CD4-positive, alpha-beta T cell treated with Interleukin-4 for 4 hours (primary cell): ENCODE data around the gene BCL2L12.
A peak's percentile ranks its signal among the peaks of the same experiment; 100 is the strongest.

Experiments
- DNase-seq: peaks from one replicate; pipeline ENCODE4 v3.0.0-alpha.2; 2020

Gene BCL2L12

DNA sequence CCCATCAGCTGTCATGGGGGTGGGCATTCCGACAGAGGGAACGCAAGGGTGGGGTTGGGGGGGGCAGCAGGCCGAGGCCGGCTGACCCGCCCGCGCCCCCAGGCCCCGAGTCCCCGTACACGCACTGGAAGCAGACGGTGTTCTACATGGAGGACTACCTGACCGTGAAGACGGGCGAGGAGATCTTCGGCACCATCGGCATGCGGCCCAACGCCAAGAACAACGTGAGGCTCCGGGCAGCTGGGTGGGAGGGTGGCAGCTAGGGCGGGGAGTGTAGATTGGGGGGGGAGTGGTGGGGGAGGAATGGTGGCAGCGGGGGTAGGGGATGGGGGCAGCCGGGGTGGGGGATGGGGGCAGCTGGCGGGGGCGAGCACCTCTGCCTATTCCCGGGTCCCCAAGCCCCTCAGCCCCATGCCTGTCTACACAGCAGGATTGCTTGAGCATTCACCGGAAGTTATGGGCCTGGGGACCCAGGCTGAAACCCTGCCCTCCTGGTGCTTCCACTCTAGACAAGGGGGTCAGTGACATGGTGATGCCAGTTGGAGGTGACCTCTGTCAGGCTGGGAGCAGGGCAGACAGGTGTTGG lies 20.9 kb downstream of the BCL2L12 start:
- no peak for DNase-seq

DNA sequence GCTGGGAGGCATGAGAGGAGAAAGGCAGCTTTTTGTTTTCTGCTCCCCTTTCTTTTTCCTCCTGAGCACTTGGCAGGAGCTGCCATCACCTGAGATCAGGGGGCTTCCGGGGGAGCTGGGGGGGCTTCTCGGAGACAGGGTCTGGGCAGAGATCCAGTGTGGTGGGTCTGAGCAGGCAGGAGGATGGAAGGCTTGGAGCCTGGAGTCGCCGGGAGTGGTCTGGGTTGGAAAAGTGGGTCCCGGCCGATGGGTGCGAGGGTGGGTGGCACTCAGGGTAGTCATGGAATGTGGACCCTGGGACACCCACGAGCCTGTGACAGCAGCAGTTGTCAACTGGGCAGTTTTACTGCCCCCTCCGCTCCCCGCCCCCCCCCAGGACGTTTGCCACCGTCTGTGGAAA lies 21.4 kb downstream of the BCL2L12 start:
- DNase-seq: no peak

GRCh38 chr19:49687566-49688316 lies 22.0 kb downstream of the BCL2L12 start:
- DNase-seq: no peak

GRCh38 chr19:49688531-49689132 lies 22.9 kb downstream of the BCL2L12 start:
- DNase-seq: no peak

DNA sequence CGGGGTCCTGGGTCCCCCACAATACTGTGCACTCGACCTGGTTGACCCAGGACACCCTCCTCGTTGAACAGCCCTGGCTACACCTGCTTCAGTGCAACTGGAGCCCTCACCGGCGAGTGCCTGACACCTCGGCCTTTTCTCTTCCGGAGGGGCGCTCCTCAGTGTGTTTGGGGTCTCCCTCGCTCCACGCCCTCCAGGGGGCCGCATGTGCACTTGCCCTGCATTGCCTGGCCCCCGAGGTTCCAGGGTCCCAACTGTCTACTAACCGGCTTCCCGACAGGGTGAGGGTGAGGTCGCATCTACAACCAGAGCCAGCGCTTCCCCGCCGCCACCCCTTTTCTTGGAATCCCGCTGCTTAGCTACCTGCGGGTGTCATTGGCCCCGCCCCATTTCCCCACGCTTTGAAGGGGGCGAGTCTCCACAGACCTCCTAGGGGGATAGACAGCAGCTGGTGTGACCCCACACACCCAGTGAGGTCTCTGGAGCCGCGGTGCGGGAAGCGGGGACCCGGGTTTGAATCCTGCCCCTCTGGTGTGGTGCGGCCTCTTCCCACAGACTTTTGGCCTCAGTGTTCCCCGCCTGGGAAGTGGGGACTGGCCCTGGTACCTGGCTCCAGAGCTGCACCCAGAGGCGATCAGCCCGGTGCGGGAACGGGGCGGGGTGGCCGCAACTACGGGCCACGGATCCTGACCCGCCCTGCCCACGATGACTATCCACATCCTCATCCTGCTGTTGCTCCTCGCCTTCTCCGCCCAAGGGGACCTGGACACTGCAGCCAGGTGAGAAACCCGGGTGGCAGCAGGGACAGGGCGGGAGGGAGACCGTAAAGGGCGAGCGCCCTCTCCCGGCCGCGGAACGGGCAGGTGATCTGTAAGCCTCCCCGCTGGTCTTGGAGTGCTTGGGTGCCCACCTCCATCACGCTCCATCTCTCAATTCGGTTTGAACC lies 23.7 kb downstream of the BCL2L12 start, which contains the start of gene ADM5:
Gene ADM5, plus strand, starts transcription at position 462 of the 946 bp plus-strand sequence. Its CDS starts 244 bp downstream, at position 706.
- peak; percentile 7 for DNase-seq

GRCh38 chr19:49690079-49690655 lies 24.4 kb downstream of the BCL2L12 start:
- DNase-seq: no peak

- DNase-seq: peak; percentile 37
These were observed 25.0 kb downstream of the BCL2L12 start, which contains the start of gene CPT1C for GRCh38 chr19:49690656-49691242. Gene CPT1C, plus strand, starts transcription at chr19:49691116. Its CDS starts 1,137 bp downstream, at chr19:49692253.

GRCh38 chr19:49691243-49692146 lies 25.8 kb downstream of the BCL2L12 start:
- no peak for DNase-seq

DNA sequence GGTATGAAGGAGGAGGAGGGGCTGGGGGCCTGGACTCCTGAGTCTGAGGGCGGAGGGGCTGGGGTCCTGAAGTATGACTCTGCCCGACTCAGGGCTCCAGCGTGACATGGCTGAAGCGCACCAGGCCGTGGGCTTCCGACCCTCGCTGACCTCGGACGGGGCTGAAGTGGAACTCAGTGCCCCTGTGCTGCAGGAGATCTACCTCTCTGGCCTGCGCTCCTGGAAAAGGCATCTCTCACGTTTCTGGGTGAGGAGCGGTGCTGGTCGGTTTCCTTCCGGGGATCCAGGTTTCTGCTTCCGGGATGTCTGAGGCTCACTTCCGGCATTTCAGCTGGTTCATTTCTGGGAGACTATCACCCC lies 26.4 kb downstream of the BCL2L12 start:
- DNase-seq: no peak

DNA sequence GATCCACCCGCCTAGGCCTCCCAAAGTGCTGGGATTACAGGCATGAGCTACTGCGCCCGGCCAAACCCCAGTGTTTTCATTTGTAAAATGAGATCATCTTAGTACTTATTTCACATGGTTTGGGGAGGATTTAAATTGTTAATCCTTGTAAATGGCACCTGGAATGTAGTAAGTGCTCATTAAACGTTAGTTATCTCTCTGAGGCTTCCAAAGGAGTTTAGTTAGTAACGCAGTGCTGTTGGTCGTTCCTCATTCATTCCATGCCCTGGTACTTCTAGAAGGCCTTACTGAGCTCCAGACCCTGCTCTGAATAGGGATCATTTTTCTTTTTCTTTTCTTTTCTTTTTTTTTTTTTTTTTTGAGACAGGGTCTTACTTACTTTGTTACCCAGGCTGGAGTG lies 30.4 kb downstream of the BCL2L12 start:
- DNase-seq: no peak

DNA sequence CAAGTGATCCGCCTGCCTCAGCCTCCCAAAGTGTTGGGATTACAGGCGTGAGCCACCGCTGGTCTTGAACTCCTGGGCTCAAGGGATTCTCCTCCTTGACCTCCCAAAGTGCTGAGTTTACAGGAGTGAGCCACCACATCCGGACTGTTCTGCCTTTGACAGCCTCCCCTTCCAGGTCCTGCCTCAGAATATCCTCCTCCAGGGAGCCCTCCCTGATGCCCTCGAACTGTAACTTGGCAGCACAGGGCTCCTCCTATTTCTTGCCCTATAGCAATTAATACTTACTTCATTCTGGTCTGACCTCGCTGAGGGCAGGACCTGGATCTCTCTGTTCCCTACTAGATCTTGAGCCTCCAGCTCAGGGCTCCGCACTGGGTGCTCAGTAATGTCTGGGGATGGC lies 31.1 kb downstream of the BCL2L12 start:
- no peak for DNase-seq

- no peak for DNase-seq
These were observed 33.6 kb downstream of the BCL2L12 start for GRCh38 chr19:49699364-49699763.

DNA sequence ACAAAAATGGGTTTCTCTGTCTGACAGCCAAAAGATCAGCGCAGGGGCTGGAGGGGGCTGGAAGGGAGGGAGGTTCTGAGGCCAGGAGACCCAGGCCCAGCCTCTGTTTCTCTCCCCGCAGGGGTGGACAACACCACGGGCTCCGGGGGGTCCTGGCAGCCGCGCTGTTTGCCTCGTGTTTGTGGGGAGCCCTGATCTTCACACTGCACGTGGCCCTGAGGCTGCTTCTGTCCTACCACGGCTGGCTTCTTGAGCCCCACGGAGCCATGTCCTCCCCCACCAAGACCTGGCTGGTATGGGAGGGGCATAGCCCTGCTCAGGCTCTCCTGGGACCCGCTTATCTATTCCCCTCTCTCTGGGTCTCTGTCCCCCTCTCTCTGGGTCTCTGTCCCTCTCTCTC lies 34.8 kb downstream of the BCL2L12 start:
- DNase-seq: no peak

- DNase-seq: no peak
These were observed 35.6 kb downstream of the BCL2L12 start for GRCh38 chr19:49701271-49701786.

DNA sequence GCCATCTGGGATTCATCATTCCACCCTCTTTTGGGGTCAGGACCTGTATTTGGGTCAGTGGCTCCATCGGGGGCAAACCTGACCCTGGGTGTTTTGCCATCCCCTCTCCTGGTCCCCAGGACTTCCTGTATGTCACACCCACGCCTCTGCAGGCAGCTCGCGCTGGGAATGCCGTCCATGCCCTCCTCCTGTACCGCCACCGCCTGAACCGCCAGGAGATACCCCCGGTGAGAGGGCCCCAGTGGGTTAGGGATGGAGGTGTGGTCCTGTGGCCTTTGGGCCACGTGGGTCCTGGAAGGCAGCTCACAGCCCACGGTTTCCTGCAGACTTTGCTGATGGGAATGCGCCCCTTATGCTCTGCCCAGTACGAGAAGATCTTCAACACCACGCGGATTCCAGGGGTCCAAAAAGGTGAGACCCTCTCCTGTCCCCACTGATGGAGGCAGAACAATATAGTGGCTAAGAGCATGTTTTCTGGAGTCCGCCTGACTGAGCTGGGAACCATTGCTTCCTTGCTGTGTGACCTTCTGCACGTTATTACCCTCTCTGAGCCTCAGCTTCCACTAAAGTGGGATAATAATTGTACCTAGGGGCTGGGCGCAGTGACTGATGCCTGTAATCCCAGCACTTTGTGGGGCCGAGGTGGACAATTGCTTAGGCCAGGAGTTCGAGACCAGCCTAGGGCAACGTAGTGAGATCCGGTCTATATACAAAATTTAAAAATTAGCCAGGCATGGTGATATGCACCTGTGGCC lies 39.3 kb downstream of the BCL2L12 start:
- no peak for DNase-seq

- DNase-seq: no peak
These were observed 40.2 kb downstream of the BCL2L12 start for GRCh38 chr19:49705919-49706318.

DNA sequence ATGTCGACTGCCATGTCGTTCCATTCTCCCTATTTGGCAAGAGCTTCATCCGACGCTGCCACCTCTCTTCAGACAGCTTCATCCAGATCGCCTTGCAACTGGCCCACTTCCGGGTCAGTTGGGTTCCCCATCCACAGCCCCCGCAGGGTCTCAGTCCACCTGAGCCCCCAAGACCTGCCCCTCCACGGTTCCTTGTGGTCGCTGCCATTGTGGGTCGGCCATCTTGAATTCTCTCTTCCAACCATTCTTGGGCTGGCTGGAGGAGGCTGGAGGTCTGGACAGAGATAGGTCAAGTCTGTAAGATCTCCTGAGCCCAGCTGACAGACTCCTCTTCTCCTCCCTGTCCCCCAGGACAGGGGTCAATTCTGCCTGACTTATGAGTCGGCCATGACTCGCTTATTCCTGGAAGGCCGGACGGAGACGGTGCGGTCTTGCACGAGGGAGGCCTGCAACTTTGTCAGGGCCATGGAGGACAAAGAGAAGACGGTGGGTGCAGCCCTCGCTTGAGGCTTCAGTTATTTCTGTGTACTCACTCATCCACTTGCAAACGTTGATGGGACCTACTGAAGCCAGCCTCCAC lies 44.7 kb downstream of the BCL2L12 start:
- no peak for DNase-seq

DNA sequence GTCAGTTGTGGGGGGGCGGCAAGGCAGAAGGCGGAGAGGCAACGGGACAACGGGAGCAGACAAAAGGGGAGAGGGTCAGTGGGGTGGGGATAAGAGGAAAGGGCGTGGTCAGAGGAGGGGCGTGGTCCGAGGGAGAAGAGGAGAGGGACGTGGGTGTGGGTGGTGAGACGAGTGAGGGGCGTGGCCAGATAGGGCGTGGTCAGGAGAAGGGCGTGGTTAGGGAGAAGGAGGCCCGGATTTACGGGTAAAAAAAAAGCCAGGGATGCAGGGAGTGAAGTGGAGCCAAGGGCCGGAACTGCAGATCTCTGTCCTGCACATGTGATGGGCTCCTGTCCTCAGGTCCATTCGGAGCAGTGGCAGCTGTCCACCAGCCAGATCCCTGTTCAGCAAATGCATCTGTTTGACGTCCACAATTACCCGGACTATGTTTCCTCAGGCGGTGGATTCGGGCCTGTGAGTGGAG lies 46.7 kb downstream of the BCL2L12 start:
- no peak for DNase-seq

DNA sequence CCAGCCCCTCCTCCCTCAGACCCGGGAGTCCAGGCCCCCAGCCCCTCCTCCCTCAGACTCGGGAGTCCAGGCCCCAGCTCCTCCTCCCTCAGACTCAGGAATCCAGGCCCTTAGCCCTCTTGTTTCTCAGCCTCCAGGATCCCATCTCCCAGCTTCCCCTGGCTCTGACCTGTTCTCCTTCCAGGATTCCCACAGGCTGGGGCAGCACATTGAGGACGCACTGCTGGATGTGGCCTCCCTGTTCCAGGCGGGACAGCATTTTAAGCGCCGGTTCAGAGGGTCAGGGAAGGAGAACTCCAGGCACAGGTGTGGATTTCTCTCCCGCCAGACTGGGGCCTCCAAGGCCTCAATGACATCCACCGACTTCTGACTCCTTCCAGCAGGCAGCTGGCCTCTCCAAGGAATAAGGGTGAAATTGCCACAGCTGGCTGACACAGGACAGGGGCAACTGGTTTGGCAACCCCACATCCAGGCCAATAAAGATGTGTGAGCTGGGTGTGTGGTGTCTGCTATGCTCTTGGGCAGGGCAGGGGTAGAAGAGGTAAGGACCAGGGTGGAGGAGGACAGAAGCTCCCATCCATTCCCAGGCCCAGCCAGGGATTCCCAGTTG lies 47.6 kb downstream of the BCL2L12 start:
- DNase-seq: no peak
